ENCODE results near the gene WWOX.

GRCh38 chr16:78672779-78673556 lies 573.5 kb downstream of the WWOX start:
- TF ChIP-seq, protein P1, sequence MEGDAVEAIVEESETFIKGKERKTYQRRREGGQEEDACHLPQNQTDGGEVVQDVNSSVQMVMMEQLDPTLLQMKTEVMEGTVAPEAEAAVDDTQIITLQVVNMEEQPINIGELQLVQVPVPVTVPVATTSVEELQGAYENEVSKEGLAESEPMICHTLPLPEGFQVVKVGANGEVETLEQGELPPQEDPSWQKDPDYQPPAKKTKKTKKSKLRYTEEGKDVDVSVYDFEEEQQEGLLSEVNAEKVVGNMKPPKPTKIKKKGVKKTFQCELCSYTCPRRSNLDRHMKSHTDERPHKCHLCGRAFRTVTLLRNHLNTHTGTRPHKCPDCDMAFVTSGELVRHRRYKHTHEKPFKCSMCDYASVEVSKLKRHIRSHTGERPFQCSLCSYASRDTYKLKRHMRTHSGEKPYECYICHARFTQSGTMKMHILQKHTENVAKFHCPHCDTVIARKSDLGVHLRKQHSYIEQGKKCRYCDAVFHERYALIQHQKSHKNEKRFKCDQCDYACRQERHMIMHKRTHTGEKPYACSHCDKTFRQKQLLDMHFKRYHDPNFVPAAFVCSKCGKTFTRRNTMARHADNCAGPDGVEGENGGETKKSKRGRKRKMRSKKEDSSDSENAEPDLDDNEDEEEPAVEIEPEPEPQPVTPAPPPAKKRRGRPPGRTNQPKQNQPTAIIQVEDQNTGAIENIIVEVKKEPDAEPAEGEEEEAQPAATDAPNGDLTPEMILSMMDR (conservative IDR thresholded peaks at IDR 0.05 in 1 of 2, IDR thresholded peaks at IDR 0.05 in 1 of 2; ENCODE audit: extremely low read depth in 1 of 2, insufficient read depth in 1 of 2, low read depth in 1 of 2, low read length in 2 of 2) = no peak
- TF ChIP-seq EZH2 (IDR thresholded peaks at IDR 0.05; ENCODE audit: borderline replicate concordance, low read length) = no peak

Data from mammary epithelial cell (primary cell).